Trophoblast cell (in vitro differentiated cells and primary cell): ENCODE measurements around the gene TAF11L14.
"Not testable (repeated sequence)": the region's sequence is repeated elsewhere in the genome, so short reads cannot be mapped to it uniquely, and the experiment has no call there.

ENCODE experiments used
- DNase-seq, 2 donors: peaks; one replicate each; pipeline ENCODE4 v3.0.0-alpha.2; 2016
- H2AFZ ChIP-seq: 2 replicates; pipeline ENCODE4 v1.6.1; 2013; ENCODE audit warnings: low read length, moderate library complexity, mild to moderate bottlenecking; ENCODE audit not compliant: insufficient read depth, poor library complexity
- H2AK5ac ChIP-seq: 2 replicates; pipeline ENCODE4 v1.6.1; 2013; ENCODE audit warnings: mild to moderate bottlenecking, low read length
- H2BK120ac ChIP-seq: 2 replicates; pipeline ENCODE4 v1.6.1; 2013; ENCODE audit warnings: low read length, mild to moderate bottlenecking, moderate library complexity; ENCODE audit not compliant: insufficient read depth, poor library complexity
- H2BK12ac ChIP-seq: 2 replicates; pipeline ENCODE4 v1.6.1; 2013; ENCODE audit warnings: mild to moderate bottlenecking, low read length, moderate library complexity
- H2BK5ac ChIP-seq: 2 replicates; pipeline ENCODE4 v1.6.1; 2013; ENCODE audit warnings: low read length, low read depth, moderate library complexity, mild to moderate bottlenecking; ENCODE audit not compliant: poor library complexity
- H3K14ac ChIP-seq: 2 replicates; pipeline ENCODE4 v1.6.1; 2013; ENCODE audit warnings: mild to moderate bottlenecking, low read length
- H3K18ac ChIP-seq: 2 replicates; pipeline ENCODE4 v1.6.1; 2013; ENCODE audit warnings: mild to moderate bottlenecking, low read length
- H3K23ac ChIP-seq: 2 replicates; pipeline ENCODE4 v1.6.1; 2013; ENCODE audit warnings: low read length
- H3K27ac ChIP-seq: 2 replicates; pipeline ENCODE4 v1.5.1; 2013; ENCODE audit warnings: low read depth, mild to moderate bottlenecking, inconsistent platforms, low read length, moderate library complexity
- H3K27me3 ChIP-seq: 2 replicates; pipeline ENCODE4 v1.6.1; 2013; ENCODE audit warnings: inconsistent platforms, mild to moderate bottlenecking, low read length, moderate library complexity; ENCODE audit not compliant: insufficient read depth
- H3K36me3 ChIP-seq, 2 experiments: 1 replicate in 1 of 2; 2 replicates in 1 of 2; pipeline ENCODE4 v1.6.1; 2013; ENCODE audit warnings: low read length in 2 of 2, mild to moderate bottlenecking in 2 of 2, moderate library complexity in 1 of 2; ENCODE audit not compliant: insufficient read depth in 2 of 2, control insufficient read depth in 1 of 2
- H3K4ac ChIP-seq: 2 replicates; pipeline ENCODE4 v1.6.1; 2013; ENCODE audit warnings: low read depth, mild to moderate bottlenecking, low read length, moderate library complexity
- H3K4me1 ChIP-seq, 2 experiments: 1 replicate in 1 of 2; 2 replicates in 1 of 2; pipeline ENCODE4 v1.6.1; 2013; ENCODE audit warnings: low read length in 2 of 2, mild to moderate bottlenecking in 2 of 2, moderate library complexity in 1 of 2; ENCODE audit not compliant: insufficient read depth in 2 of 2, control insufficient read depth in 1 of 2
- H3K4me2 ChIP-seq: 2 replicates; pipeline ENCODE4 v1.6.1; 2013; ENCODE audit warnings: inconsistent platforms, mild to moderate bottlenecking, low read length, moderate library complexity
- H3K4me3 ChIP-seq: 2 replicates; pipeline ENCODE4 v1.5.1; 2013; ENCODE audit warnings: mild to moderate bottlenecking, low read depth, low read length, inconsistent platforms
- H3K79me1 ChIP-seq: one replicate; pipeline ENCODE4 v1.6.1; 2013; ENCODE audit warnings: low read length
- H3K79me2 ChIP-seq: 2 replicates; pipeline ENCODE4 v1.6.1; 2013; ENCODE audit warnings: low read length, mild to moderate bottlenecking; ENCODE audit not compliant: control insufficient read depth, insufficient read depth, poor library complexity
- H3K9ac ChIP-seq: 2 replicates; pipeline ENCODE4 v1.6.1; 2013; ENCODE audit warnings: mild to moderate bottlenecking, low read length
- H3K9me3 ChIP-seq: 2 replicates; pipeline ENCODE4 v1.6.1; 2013; ENCODE audit warnings: low read depth, mild to moderate bottlenecking, control low read depth, inconsistent platforms, low read length; ENCODE audit not compliant: insufficient read depth
- H4K12ac ChIP-seq: 2 replicates; pipeline ENCODE4 v1.6.1; 2013; ENCODE audit warnings: low read depth, mild to moderate bottlenecking, low read length, moderate library complexity
- H4K8ac ChIP-seq: 2 replicates; pipeline ENCODE4 v1.6.1; 2013; ENCODE audit warnings: low read depth, mild to moderate bottlenecking, low read length, moderate library complexity
- H4K91ac ChIP-seq: one replicate; pipeline ENCODE4 v1.6.1; 2013; ENCODE audit warnings: low read depth, mild to moderate bottlenecking, low read length, moderate library complexity
- WGBS: extraction: QIAGEN DNeasy Blood & Tissue Kit; methylation state at CpG from one replicate; pipeline ENCODE4 v1.1.7; 2013; ENCODE audit warnings: missing lambda C conversion rate; ENCODE audit not compliant: insufficient read length, insufficient coverage; ENCODE audit errors: extremely low coverage; 5-methylcytosine and 5-hydroxymethylcytosine counted together

The TAF11L14 gene

GRCh38 chr5:17625686-17626085, 8.6 kb upstream of the TAF11L14 start:
- H3K79me2 ChIP-seq = no peaks in the 10 kb centered on the region
- H3K9ac ChIP-seq = no peak overlapping the region
- no peak overlapping the region for H2BK12ac ChIP-seq
- no peak overlapping the region for H2AK5ac ChIP-seq
- DNase-seq = no peak
- no peaks in the 10 kb centered on the region for H3K79me1 ChIP-seq
- WGBS = no CpG with 5 or more reads among the region's 11 CpGs
- no peaks in the 10 kb centered on the region for H3K9me3 ChIP-seq
- H3K4me3 ChIP-seq = no peak overlapping the region
- H3K27me3 ChIP-seq = no peaks in the 10 kb centered on the region
- H3K36me3 ChIP-seq = no peaks in the 10 kb centered on the region
- no peak overlapping the region for H2BK120ac ChIP-seq
- H2BK5ac ChIP-seq = no peak overlapping the region
- H3K14ac ChIP-seq = no peak overlapping the region
- no peak overlapping the region for H4K8ac ChIP-seq
- no peak overlapping the region for H4K91ac ChIP-seq
- H3K4ac ChIP-seq = no peak overlapping the region
- H2AFZ ChIP-seq = no peak overlapping the region
- H4K12ac ChIP-seq = no peak overlapping the region
- no peak overlapping the region for H3K4me2 ChIP-seq
- H3K4me1 ChIP-seq = no peaks in the 10 kb centered on the region
- H3K18ac ChIP-seq = no peak overlapping the region
- no peak overlapping the region for H3K27ac ChIP-seq
- no peak overlapping the region for H3K23ac ChIP-seq

DNA sequence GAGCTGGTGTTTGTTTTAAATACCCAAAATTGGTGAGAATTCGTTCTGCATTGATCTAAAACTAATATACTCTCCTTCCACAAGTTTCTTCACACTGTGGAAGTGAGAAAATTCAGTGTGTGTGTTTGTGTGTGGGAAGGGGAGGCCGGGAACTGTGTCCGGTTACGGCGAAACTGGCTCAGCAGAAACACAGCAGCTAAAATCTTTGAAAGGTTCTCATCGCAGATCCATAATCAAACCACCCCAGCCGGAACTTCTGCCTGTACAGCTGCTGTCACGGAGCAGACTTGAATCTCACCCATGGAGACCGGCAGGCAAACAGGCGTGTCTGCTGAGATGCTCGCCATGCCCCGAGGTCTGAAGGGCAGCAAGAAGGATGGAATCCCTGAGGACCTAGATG, 2.5 kb upstream of the TAF11L14 start, which contains the start of gene TAF11L13:
TAF11L13 (plus strand) TSS at position 301 of the 400 bp plus-strand sequence.
- not testable (repeated sequence) for H3K18ac ChIP-seq, H3K4ac ChIP-seq, H2AFZ ChIP-seq, H3K27me3 ChIP-seq, H3K79me2 ChIP-seq, H2BK5ac ChIP-seq, H3K4me3 ChIP-seq, H3K9me3 ChIP-seq, H4K8ac ChIP-seq, H3K79me1 ChIP-seq, H2AK5ac ChIP-seq, H3K4me1 ChIP-seq, H3K36me3 ChIP-seq, H3K23ac ChIP-seq, H3K27ac ChIP-seq, H2BK120ac ChIP-seq, H4K91ac ChIP-seq, H3K14ac ChIP-seq, H4K12ac ChIP-seq, DNase-seq, H2BK12ac ChIP-seq, H3K4me2 ChIP-seq, H3K9ac ChIP-seq
- WGBS = no CpG with 5 or more reads among the region's 12 CpGs

DNA sequence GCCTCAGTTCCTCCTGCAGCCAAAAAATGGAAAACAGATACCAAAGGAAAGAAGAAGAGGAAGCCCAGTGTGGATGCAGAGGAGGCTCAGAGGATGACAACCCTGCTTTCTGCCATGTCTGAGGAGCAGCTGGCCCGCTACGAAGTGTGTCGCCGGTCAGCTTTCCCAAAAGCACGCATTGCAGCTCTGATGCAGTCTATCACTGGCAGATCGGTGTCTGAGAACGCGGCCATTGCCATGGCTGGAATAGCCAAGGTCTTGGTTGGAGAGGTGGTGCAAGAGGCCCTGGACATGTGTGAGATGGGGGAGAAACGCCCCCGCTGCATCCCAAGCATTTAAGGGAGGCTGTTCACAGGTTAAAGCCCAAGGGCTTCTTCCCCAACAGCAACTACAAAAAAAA, 15.0 kb downstream of the TAF11L14 start:
- H3K4me1 ChIP-seq, H3K4ac ChIP-seq, H2BK12ac ChIP-seq, H3K23ac ChIP-seq, H2BK5ac ChIP-seq, H3K9ac ChIP-seq, H3K27ac ChIP-seq, H3K27me3 ChIP-seq, DNase-seq, H3K18ac ChIP-seq, H3K9me3 ChIP-seq, H3K79me2 ChIP-seq, H3K36me3 ChIP-seq, H3K79me1 ChIP-seq, H3K4me2 ChIP-seq, H3K4me3 ChIP-seq, H2BK120ac ChIP-seq, H4K8ac ChIP-seq, H2AFZ ChIP-seq, H3K14ac ChIP-seq, H2AK5ac ChIP-seq, H4K12ac ChIP-seq, H4K91ac ChIP-seq: not testable (repeated sequence)
- no CpG with 5 or more reads among the region's 10 CpGs for WGBS

DNA sequence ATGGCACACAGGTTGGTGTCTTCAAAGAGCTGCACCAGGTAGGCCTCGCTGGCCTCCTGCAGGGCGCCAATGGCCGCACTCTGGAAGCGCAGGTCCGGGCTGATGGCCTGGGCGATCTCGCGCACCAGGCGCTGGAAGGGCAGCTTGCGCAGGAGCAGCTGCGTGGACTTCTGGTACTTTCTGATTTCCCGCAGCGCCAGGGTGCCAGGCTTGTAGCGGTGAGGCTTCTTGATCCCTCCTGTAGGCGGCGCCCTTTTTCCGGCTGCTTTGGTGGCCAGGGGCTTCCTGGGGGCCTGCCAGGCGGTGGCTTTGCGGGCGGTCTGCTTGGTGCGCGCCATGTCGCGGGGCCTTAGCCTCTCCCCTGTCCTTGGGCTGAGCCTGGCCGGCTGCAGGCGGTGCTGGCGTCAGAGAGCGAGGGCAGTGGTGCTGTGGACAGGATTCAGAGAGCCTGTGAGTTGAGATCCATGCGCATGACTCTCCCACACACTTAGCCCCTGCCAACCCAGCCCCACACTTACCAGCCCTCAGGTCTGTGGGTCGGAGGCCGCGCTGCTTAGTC, 21.0 kb downstream of the TAF11L14 start:
- H3K4me2 ChIP-seq, H3K79me1 ChIP-seq, H4K8ac ChIP-seq, H2BK12ac ChIP-seq, H2AFZ ChIP-seq, H3K18ac ChIP-seq, H3K27ac ChIP-seq, H3K4ac ChIP-seq, H3K9ac ChIP-seq, H3K4me1 ChIP-seq, H3K79me2 ChIP-seq, H4K12ac ChIP-seq, H3K23ac ChIP-seq, H3K27me3 ChIP-seq, H2BK5ac ChIP-seq, H3K9me3 ChIP-seq, H2BK120ac ChIP-seq, H3K14ac ChIP-seq, H4K91ac ChIP-seq, DNase-seq, H3K4me3 ChIP-seq, H3K36me3 ChIP-seq, H2AK5ac ChIP-seq: not testable (repeated sequence)
- no CpG with 5 or more reads among the region's 32 CpGs for WGBS
